ENCODE results near the gene BCAR1.

- no peak for TF ChIP-seq CTCF (IDR thresholded peaks at IDR 0.05)
- no peak for TF ChIP-seq POLR2A (IDR thresholded peaks at IDR 0.05)
Observed at GRCh38 chr16:75264457-75264998, 13.1 kb upstream of the BCAR1 start.

All from prostate gland (tissue), 2 donors.